ENCODE data around the gene OSBPL7. TPM values are rescaled to one million over a fixed set of nuclear protein-coding genes. Genes with fewer than 3 reads are reported as not detected.

Gene OSBPL7
- total RNA-seq, 1 donor from 2014 or later: 17.4 TPM

- Mint-ChIP-seq H3K27me3 (ENCODE audit: low read depth) (peaks cover 9% of the 10 kb centered on the region), H3K4me1 (ENCODE audit: low read depth) (peaks cover 23% of the 10 kb centered on the region), H3K4me3 (ENCODE audit: unreplicated experiment) (no peak overlapping the region), H3K9me3 (ENCODE audit: low read depth) (no peaks in the 10 kb centered on the region), H3K36me3 (ENCODE audit: low read depth) (peaks cover 29% of the 10 kb centered on the region), H3K27ac (ENCODE audit: unreplicated experiment) (no peak overlapping the region)
- TF ChIP-seq CTCF (IDR thresholded peaks at IDR 0.05): no peak
- no peak for DNase-seq (ENCODE audit: low spot score)
Observed at GRCh38 chr17:47806913-47807255, 14.7 kb downstream of the OSBPL7 start.

DNA sequence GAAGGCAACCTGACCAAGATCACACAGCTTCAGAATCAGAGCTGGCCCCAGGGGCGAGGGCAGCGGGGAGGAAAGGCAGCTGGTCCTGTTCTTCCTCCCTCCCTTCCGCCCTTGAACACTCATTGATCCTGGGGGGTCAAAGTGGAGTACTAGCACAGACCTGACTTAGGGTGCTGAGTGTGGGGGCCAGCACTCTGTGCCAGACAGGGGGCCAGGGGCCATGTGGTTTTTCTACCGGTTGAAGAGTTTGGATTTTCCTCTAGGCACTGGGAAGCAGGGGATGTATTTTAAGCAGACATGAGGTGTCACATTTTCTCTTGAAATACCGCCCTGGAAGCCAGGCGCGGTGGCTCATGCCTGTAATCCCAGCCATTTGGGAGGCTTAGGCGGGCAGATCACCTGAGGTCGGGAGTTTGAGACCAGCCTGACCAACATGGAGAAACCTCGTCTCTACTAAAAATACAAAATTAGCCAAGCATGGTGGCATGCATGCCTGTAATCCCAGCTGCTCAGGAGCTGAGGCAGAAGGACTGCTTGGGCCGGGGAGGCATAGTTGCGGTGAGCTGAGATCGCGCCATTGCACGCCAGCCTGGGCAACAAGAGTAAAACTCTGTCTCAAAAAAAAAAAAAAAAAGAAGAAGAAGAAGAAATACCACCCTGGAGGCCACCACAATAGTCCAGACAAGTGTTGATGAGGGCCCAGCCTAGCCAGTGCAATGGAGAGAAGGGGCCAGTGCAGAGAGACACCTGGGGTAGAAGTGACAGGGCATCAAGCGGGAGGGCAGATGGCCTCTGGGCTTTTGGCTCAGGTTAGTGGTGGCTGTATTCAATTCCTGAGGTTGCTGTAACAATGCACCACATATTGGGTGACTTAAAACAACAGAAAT, 15.3 kb downstream of the OSBPL7 start:
- Mint-ChIP-seq H3K27ac (ENCODE audit: unreplicated experiment) (no peak overlapping the region), H3K4me1 (ENCODE audit: low read depth) (peaks cover 18% of the 10 kb centered on the region), H3K4me3 (ENCODE audit: unreplicated experiment) (no peak overlapping the region), H3K36me3 (ENCODE audit: low read depth) (peaks cover 24% of the 10 kb centered on the region), H3K27me3 (ENCODE audit: low read depth) (peaks cover 15% of the 10 kb centered on the region), H3K9me3 (ENCODE audit: low read depth) (no peaks in the 10 kb centered on the region)
- no peak for DNase-seq (ENCODE audit: low spot score)
- TF ChIP-seq CTCF (IDR thresholded peaks at IDR 0.05): no peak

GRCh38 chr17:47804461-47804860, 17.1 kb downstream of the OSBPL7 start:
- H3K36me3 Mint-ChIP-seq (ENCODE audit: low read depth): peaks cover 19% of the 10 kb centered on the region
- no peak for TF ChIP-seq CTCF (IDR thresholded peaks at IDR 0.05)
- H3K27ac Mint-ChIP-seq (ENCODE audit: unreplicated experiment): no peak overlapping the region
- peaks cover 15% of the 10 kb centered on the region for H3K27me3 Mint-ChIP-seq (ENCODE audit: low read depth)
- no peaks in the 10 kb centered on the region for H3K9me3 Mint-ChIP-seq (ENCODE audit: low read depth)
- no peak overlapping the region for H3K4me3 Mint-ChIP-seq (ENCODE audit: unreplicated experiment)
- DNase-seq (ENCODE audit: low spot score): no peak
- no peaks in the 10 kb centered on the region for H3K4me1 Mint-ChIP-seq (ENCODE audit: low read depth)

- no peak for DNase-seq (ENCODE audit: low spot score)
- Mint-ChIP-seq H3K4me3 (ENCODE audit: unreplicated experiment) (no peak overlapping the region), H3K27ac (ENCODE audit: unreplicated experiment) (no peak overlapping the region), H3K4me1 (ENCODE audit: low read depth) (no peaks in the 10 kb centered on the region), H3K36me3 (ENCODE audit: low read depth) (peaks cover 19% of the 10 kb centered on the region), H3K9me3 (ENCODE audit: low read depth) (no peaks in the 10 kb centered on the region), H3K27me3 (ENCODE audit: low read depth) (peaks cover 15% of the 10 kb centered on the region)
- TF ChIP-seq CTCF (IDR thresholded peaks at IDR 0.05): no peak
Observed at GRCh38 chr17:47803751-47804150, 17.8 kb downstream of the OSBPL7 start.

DNA sequence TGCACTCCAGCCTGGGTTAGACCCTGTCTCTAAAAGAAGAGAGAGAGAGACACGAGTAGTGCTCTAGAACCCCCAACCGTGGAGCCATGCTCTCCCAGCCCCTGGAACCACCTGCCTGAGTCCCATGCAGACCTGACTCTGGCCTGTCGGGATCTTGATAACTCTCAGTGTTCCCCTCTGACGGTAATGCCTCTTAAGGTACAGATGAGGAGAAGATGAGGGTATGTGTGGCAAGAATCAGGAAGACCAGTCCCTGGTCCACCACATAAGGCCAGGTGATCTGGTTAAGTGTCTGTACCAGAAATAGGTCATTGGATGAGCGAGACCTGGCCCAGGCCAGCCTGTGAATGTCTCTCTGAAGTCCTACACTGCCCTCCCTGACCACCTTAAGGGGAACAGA, 18.4 kb downstream of the OSBPL7 start:
- Mint-ChIP-seq H3K4me1 (ENCODE audit: low read depth) (no peaks in the 10 kb centered on the region), H3K27ac (ENCODE audit: unreplicated experiment) (no peak overlapping the region), H3K36me3 (ENCODE audit: low read depth) (peaks cover 15% of the 10 kb centered on the region), H3K9me3 (ENCODE audit: low read depth) (no peaks in the 10 kb centered on the region), H3K27me3 (ENCODE audit: low read depth) (peaks cover 15% of the 10 kb centered on the region), H3K4me3 (ENCODE audit: unreplicated experiment) (no peak overlapping the region)
- no peak for TF ChIP-seq CTCF (IDR thresholded peaks at IDR 0.05)
- no peak for DNase-seq (ENCODE audit: low spot score)

Data from chondrocyte (in vitro differentiated cells).